ENCODE results near the gene IKZF2. TPM values are rescaled to one million over a fixed set of nuclear protein-coding genes. Genes with fewer than 3 reads are reported as not detected.

IKZF2 gene
- total and polyA plus RNA-seq, 5 donors from 2014 or later, result 26.8 to 225 (median 35.3) TPM

- no peaks in the 10 kb centered on the region for H3K27me3 ChIP-seq (ENCODE audit: control insufficient read depth, insufficient read depth, low read length)
- DNase-seq (no peak), ATAC-seq (ENCODE audit: low read depth in 2 of 2) (no peak)
- Mint-ChIP-seq H3K4me3 (no peak overlapping the region), H3K4me1 (peaks cover 0 to 13% (median 10%) of the 10 kb centered on the region in 4 donors), H3K9me3 (no peaks in the 10 kb centered on the region), H3K27me3 (no peaks in the 10 kb centered on the region), H3K27ac (no peak overlapping the region), H3K36me3 (no peaks in the 10 kb centered on the region)
- H3K9me3 ChIP-seq (ENCODE audit: control insufficient read depth in 2 of 2, low read length in 2 of 2), result no peaks in the 10 kb centered on the region
- no peak overlapping the region for H3K27ac ChIP-seq (ENCODE audit: insufficient read depth, low read length, poor library complexity, severe bottlenecking)
- no peak overlapping the region for H3K4me3 ChIP-seq (ENCODE audit: low read depth, low read length)
- no peaks in the 10 kb centered on the region for H3K36me3 ChIP-seq (ENCODE audit: control insufficient read depth, insufficient read depth, low read length)
- peaks cover 2% of the 10 kb centered on the region for H3K4me1 ChIP-seq (ENCODE audit: control insufficient read depth, insufficient read depth, low read length, poor library complexity, severe bottlenecking)
Measured at GRCh38 chr2:213162516-213163118, 11.2 kb upstream of the IKZF2 start.

- Histone ChIP-seq H3K36me3 (ENCODE audit: control insufficient read depth, insufficient read depth, low read length) (no peaks in the 10 kb centered on the region), H3K4me3 (ENCODE audit: low read depth, low read length) (no peak overlapping the region), H3K9me3 (ENCODE audit: control insufficient read depth in 2 of 2, low read length in 2 of 2) (no peaks in the 10 kb centered on the region), H3K27me3 (ENCODE audit: control insufficient read depth, insufficient read depth, low read length) (no peaks in the 10 kb centered on the region), H3K27ac (ENCODE audit: insufficient read depth, low read length, poor library complexity, severe bottlenecking) (no peak overlapping the region), H3K4me1 (ENCODE audit: control insufficient read depth, insufficient read depth, low read length, poor library complexity, severe bottlenecking) (peaks cover 9% of the 10 kb centered on the region)
- Mint-ChIP-seq H3K9me3 (no peaks in the 10 kb centered on the region), H3K36me3 (no peaks in the 10 kb centered on the region), H3K27me3 (no peaks in the 10 kb centered on the region), H3K4me1 (peaks cover 6 to 17% (median 16%) of the 10 kb centered on the region in 4 donors), H3K27ac (peak overlapping the region in 2 of 3 donors; percentile 21 to 70), H3K4me3 (no peak overlapping the region)
- no peak for DNase-seq
- no peak for ATAC-seq (ENCODE audit: low read depth in 2 of 2)
Measured at GRCh38 chr2:213161759-213162515, 10.5 kb upstream of the IKZF2 start.

- no peak overlapping the region for H3K4me3 Mint-ChIP-seq
- Histone ChIP-seq H3K27ac (ENCODE audit: insufficient read depth, low read length, poor library complexity, severe bottlenecking) (no peak overlapping the region), H3K36me3 (ENCODE audit: control insufficient read depth, insufficient read depth, low read length) (no peaks in the 10 kb centered on the region), H3K4me1 (ENCODE audit: control insufficient read depth, insufficient read depth, low read length, poor library complexity, severe bottlenecking) (peaks cover 21% of the 10 kb centered on the region), H3K27me3 (ENCODE audit: control insufficient read depth, insufficient read depth, low read length) (no peaks in the 10 kb centered on the region), H3K4me3 (ENCODE audit: low read depth, low read length) (no peak overlapping the region), H3K9me3 (ENCODE audit: control insufficient read depth in 2 of 2, low read length in 2 of 2) (no peaks in the 10 kb centered on the region)
- ATAC-seq (ENCODE audit: low read depth in 2 of 2) (no peak), DNase-seq (no peak)
- H3K4me1 Mint-ChIP-seq, result peaks cover 16 to 35% (median 27%) of the 10 kb centered on the region in 4 donors
- no peak overlapping the region for H3K27ac Mint-ChIP-seq
- no peaks in the 10 kb centered on the region for H3K27me3 Mint-ChIP-seq
- H3K9me3 Mint-ChIP-seq, result no peaks in the 10 kb centered on the region
- no peaks in the 10 kb centered on the region for H3K36me3 Mint-ChIP-seq
Measured at GRCh38 chr2:213159768-213160167, 8.4 kb upstream of the IKZF2 start.

GRCh38 chr2:213157242-213157641 lies 5.8 kb upstream of the IKZF2 start:
- Histone ChIP-seq H3K27me3 (ENCODE audit: control insufficient read depth, insufficient read depth, low read length) (no peaks in the 10 kb centered on the region), H3K4me3 (ENCODE audit: low read depth, low read length) (peak overlapping the region; percentile 54), H3K36me3 (ENCODE audit: control insufficient read depth, insufficient read depth, low read length) (no peaks in the 10 kb centered on the region), H3K9me3 (ENCODE audit: control insufficient read depth in 2 of 2, low read length in 2 of 2) (no peaks in the 10 kb centered on the region), H3K4me1 (ENCODE audit: control insufficient read depth, insufficient read depth, low read length, poor library complexity, severe bottlenecking) (peaks cover 34% of the 10 kb centered on the region), H3K27ac (ENCODE audit: insufficient read depth, low read length, poor library complexity, severe bottlenecking) (peak overlapping the region; percentile 68)
- H3K4me3 Mint-ChIP-seq, result peak overlapping the region; percentile 0 to 24 (median 15)
- peak; percentile 68 to 71 for ATAC-seq (ENCODE audit: low read depth in 2 of 2)
- no peaks in the 10 kb centered on the region for H3K27me3 Mint-ChIP-seq
- peak; percentile 54 to 66 (median 64) for DNase-seq
- no peaks in the 10 kb centered on the region for H3K9me3 Mint-ChIP-seq
- no peaks in the 10 kb centered on the region for H3K36me3 Mint-ChIP-seq
- peak overlapping the region; percentile 63 to 88 (median 83) for H3K27ac Mint-ChIP-seq
- peaks cover 20 to 54% (median 42%) of the 10 kb centered on the region in 4 donors for H3K4me1 Mint-ChIP-seq

GRCh38 chr2:213156717-213157116 lies 5.3 kb upstream of the IKZF2 start:
- H3K27ac ChIP-seq (ENCODE audit: insufficient read depth, low read length, poor library complexity, severe bottlenecking), result peak overlapping the region; percentile 68
- Mint-ChIP-seq H3K27ac (peak overlapping the region; percentile 63 to 88 (median 83)), H3K4me3 (peak overlapping the region; percentile 13 to 68 (median 30)), H3K27me3 (no peaks in the 10 kb centered on the region), H3K4me1 (peaks cover 20 to 54% (median 42%) of the 10 kb centered on the region in 4 donors), H3K36me3 (no peaks in the 10 kb centered on the region), H3K9me3 (no peaks in the 10 kb centered on the region)
- H3K36me3 ChIP-seq (ENCODE audit: control insufficient read depth, insufficient read depth, low read length), result no peaks in the 10 kb centered on the region
- H3K27me3 ChIP-seq (ENCODE audit: control insufficient read depth, insufficient read depth, low read length), result no peaks in the 10 kb centered on the region
- no peak for ATAC-seq (ENCODE audit: low read depth in 2 of 2)
- DNase-seq, result peak in 1 of 3 donors; percentile 9
- no peaks in the 10 kb centered on the region for H3K9me3 ChIP-seq (ENCODE audit: control insufficient read depth in 2 of 2, low read length in 2 of 2)
- peaks cover 34% of the 10 kb centered on the region for H3K4me1 ChIP-seq (ENCODE audit: control insufficient read depth, insufficient read depth, low read length, poor library complexity, severe bottlenecking)
- peak overlapping the region; percentile 54 for H3K4me3 ChIP-seq (ENCODE audit: low read depth, low read length)

- Mint-ChIP-seq H3K27me3 (peaks cover 4% of the 10 kb centered on the region), H3K9me3 (no peaks in the 10 kb centered on the region), H3K4me3 (peak overlapping the region; percentile 89 to 99 (median 94)), H3K36me3 (no peaks in the 10 kb centered on the region), H3K27ac (peak overlapping the region; percentile 94 to 95 (median 95)), H3K4me1 (peaks cover 20 to 55% (median 41%) of the 10 kb centered on the region in 4 donors)
- H3K27me3 ChIP-seq (ENCODE audit: control insufficient read depth, insufficient read depth, low read length), result no peaks in the 10 kb centered on the region
- H3K36me3 ChIP-seq (ENCODE audit: control insufficient read depth, insufficient read depth, low read length), result no peaks in the 10 kb centered on the region
- ATAC-seq (ENCODE audit: low read depth in 2 of 2) (no peak), DNase-seq (no peak)
- H3K4me1 ChIP-seq (ENCODE audit: control insufficient read depth, insufficient read depth, low read length, poor library complexity, severe bottlenecking), result peaks cover 45% of the 10 kb centered on the region
- H3K27ac ChIP-seq (ENCODE audit: insufficient read depth, low read length, poor library complexity, severe bottlenecking), result peak overlapping the region; percentile 95
- H3K9me3 ChIP-seq (ENCODE audit: control insufficient read depth in 2 of 2, low read length in 2 of 2), result no peaks in the 10 kb centered on the region
- peak overlapping the region; percentile 97 for H3K4me3 ChIP-seq (ENCODE audit: low read depth, low read length)
Measured at GRCh38 chr2:213152888-213153287, 1.5 kb upstream of the IKZF2 start.

- H3K36me3 Mint-ChIP-seq, result peaks cover 4% of the 10 kb centered on the region
- H3K27ac Mint-ChIP-seq, result peak overlapping the region; percentile 94 to 95 (median 95)
- ATAC-seq (ENCODE audit: low read depth in 2 of 2) (no peak), DNase-seq (peak in 1 of 3 donors; percentile 70)
- H3K4me3 Mint-ChIP-seq, result peak overlapping the region; percentile 89 to 99 (median 94)
- H3K4me1 Mint-ChIP-seq, result peaks cover 16 to 49% (median 36%) of the 10 kb centered on the region in 4 donors
- H3K36me3 ChIP-seq (ENCODE audit: control insufficient read depth, insufficient read depth, low read length), result no peaks in the 10 kb centered on the region
- H3K27me3 ChIP-seq (ENCODE audit: control insufficient read depth, insufficient read depth, low read length), result no peaks in the 10 kb centered on the region
- H3K4me1 ChIP-seq (ENCODE audit: control insufficient read depth, insufficient read depth, low read length, poor library complexity, severe bottlenecking), result peaks cover 39% of the 10 kb centered on the region
- H3K4me3 ChIP-seq (ENCODE audit: low read depth, low read length), result peak overlapping the region; percentile 97
- H3K27ac ChIP-seq (ENCODE audit: insufficient read depth, low read length, poor library complexity, severe bottlenecking), result peak overlapping the region; percentile 95
- H3K27me3 Mint-ChIP-seq, result peaks cover 4% of the 10 kb centered on the region
- H3K9me3 ChIP-seq (ENCODE audit: control insufficient read depth in 2 of 2, low read length in 2 of 2), result no peaks in the 10 kb centered on the region
- no peaks in the 10 kb centered on the region for H3K9me3 Mint-ChIP-seq
Measured at GRCh38 chr2:213152065-213152794, 818 bp upstream of the IKZF2 start.

All from CD4-positive, CD25-positive, alpha-beta regulatory T cell (primary cell).